ENCODE results near the gene MAPK11.
A peak's percentile ranks its signal among the peaks of the same experiment; 100 is the strongest.

MAPK11 gene

GRCh38 chr22:50255099-50255498, 15.1 kb downstream of the MAPK11 start:
- H3K4me3 Mint-ChIP-seq: no peak overlapping the region
- H3K27me3 Mint-ChIP-seq: peaks cover 3% of the 10 kb centered on the region
- H3K27ac Mint-ChIP-seq: no peak overlapping the region
- H3K4me1 Mint-ChIP-seq: peaks cover 2% of the 10 kb centered on the region
- no peaks in the 10 kb centered on the region for H3K9me3 Mint-ChIP-seq
- H3K36me3 Mint-ChIP-seq: no peaks in the 10 kb centered on the region

- Mint-ChIP-seq H3K36me3 (no peaks in the 10 kb centered on the region), H3K9me3 (no peaks in the 10 kb centered on the region), H3K4me3 (no peak overlapping the region), H3K4me1 (peaks cover 7% of the 10 kb centered on the region), H3K27me3 (peaks cover 3% of the 10 kb centered on the region), H3K27ac (no peak overlapping the region)
These were observed 16.2 kb downstream of the MAPK11 start for GRCh38 chr22:50253941-50254340.

GRCh38 chr22:50253046-50253915, 16.9 kb downstream of the MAPK11 start:
- no peaks in the 10 kb centered on the region for H3K36me3 Mint-ChIP-seq
- peaks cover 2% of the 10 kb centered on the region for H3K27me3 Mint-ChIP-seq
- peaks cover 7% of the 10 kb centered on the region for H3K4me1 Mint-ChIP-seq
- H3K4me3 Mint-ChIP-seq: no peak overlapping the region
- no peaks in the 10 kb centered on the region for H3K9me3 Mint-ChIP-seq
- no peak overlapping the region for H3K27ac Mint-ChIP-seq

GRCh38 chr22:50252082-50253045, 17.8 kb downstream of the MAPK11 start:
- H3K9me3 Mint-ChIP-seq: no peaks in the 10 kb centered on the region
- peaks cover 9% of the 10 kb centered on the region for H3K4me1 Mint-ChIP-seq
- H3K36me3 Mint-ChIP-seq: no peaks in the 10 kb centered on the region
- H3K27ac Mint-ChIP-seq: no peak overlapping the region
- peaks cover under 1% of the 10 kb centered on the region for H3K27me3 Mint-ChIP-seq
- H3K4me3 Mint-ChIP-seq: peak overlapping the region; percentile 66

GRCh38 chr22:50251477-50252081, 18.6 kb downstream of the MAPK11 start:
- no peaks in the 10 kb centered on the region for H3K9me3 Mint-ChIP-seq
- H3K27me3 Mint-ChIP-seq: no peaks in the 10 kb centered on the region
- peak overlapping the region; percentile 66 for H3K4me3 Mint-ChIP-seq
- no peak overlapping the region for H3K27ac Mint-ChIP-seq
- peaks cover 12% of the 10 kb centered on the region for H3K4me1 Mint-ChIP-seq
- peaks cover 2% of the 10 kb centered on the region for H3K36me3 Mint-ChIP-seq

GRCh38 chr22:50250555-50251476, 19.4 kb downstream of the MAPK11 start, which contains the start of gene HDAC10:
Gene HDAC10, minus strand, starts transcription at chr22:50251265. Its CDS starts 233 bp downstream, at chr22:50251032.
- H3K4me3 Mint-ChIP-seq: peak within 1 kb of the TSS; percentile 79
- H3K27me3 Mint-ChIP-seq: no peaks in the 10 kb centered on the region
- H3K4me1 Mint-ChIP-seq: peaks cover 12% of the 10 kb centered on the region
- H3K36me3 Mint-ChIP-seq: peaks cover 2% of the 10 kb centered on the region
- no peak within 1 kb of the TSS for H3K27ac Mint-ChIP-seq
- H3K9me3 Mint-ChIP-seq: no peaks in the 10 kb centered on the region

- H3K27me3 Mint-ChIP-seq: no peaks in the 10 kb centered on the region
- no peaks in the 10 kb centered on the region for H3K9me3 Mint-ChIP-seq
- peaks cover 12% of the 10 kb centered on the region for H3K4me1 Mint-ChIP-seq
- H3K36me3 Mint-ChIP-seq: peaks cover 2% of the 10 kb centered on the region
- peak overlapping the region; percentile 79 for H3K4me3 Mint-ChIP-seq
- no peak overlapping the region for H3K27ac Mint-ChIP-seq
These were observed 20.0 kb downstream of the MAPK11 start for GRCh38 chr22:50250249-50250554.

GRCh38 chr22:50249341-50250248, 20.6 kb downstream of the MAPK11 start:
- no peaks in the 10 kb centered on the region for H3K9me3 Mint-ChIP-seq
- peak overlapping the region; percentile 79 for H3K4me3 Mint-ChIP-seq
- peaks cover 16% of the 10 kb centered on the region for H3K4me1 Mint-ChIP-seq
- H3K36me3 Mint-ChIP-seq: peaks cover 5% of the 10 kb centered on the region
- H3K27ac Mint-ChIP-seq: no peak overlapping the region
- H3K27me3 Mint-ChIP-seq: no peaks in the 10 kb centered on the region

- H3K4me3 Mint-ChIP-seq: peak overlapping the region; percentile 19
- peaks cover 16% of the 10 kb centered on the region for H3K4me1 Mint-ChIP-seq
- H3K27ac Mint-ChIP-seq: no peak overlapping the region
These were observed 21.7 kb downstream of the MAPK11 start for GRCh38 chr22:50248196-50249081.

GRCh38 chr22:50247748-50248147, 22.4 kb downstream of the MAPK11 start:
- Mint-ChIP-seq H3K36me3 (peaks cover 5% of the 10 kb centered on the region), H3K27ac (no peak overlapping the region), H3K4me3 (peak overlapping the region; percentile 19)

More at GRCh38 chr22:50248196-50249081, 21.7 kb downstream of the MAPK11 start:
- peaks cover 5% of the 10 kb centered on the region for H3K36me3 Mint-ChIP-seq
- H3K9me3 Mint-ChIP-seq: no peaks in the 10 kb centered on the region
- no peaks in the 10 kb centered on the region for H3K27me3 Mint-ChIP-seq

GRCh38 chr22:50246242-50247175, 23.7 kb downstream of the MAPK11 start:
- peaks cover 23% of the 10 kb centered on the region for H3K4me1 Mint-ChIP-seq
- H3K4me3 Mint-ChIP-seq: peak overlapping the region; percentile 99
- H3K27me3 Mint-ChIP-seq: no peaks in the 10 kb centered on the region
- H3K36me3 Mint-ChIP-seq: peaks cover 5% of the 10 kb centered on the region
- no peaks in the 10 kb centered on the region for H3K9me3 Mint-ChIP-seq
- H3K27ac Mint-ChIP-seq: peak overlapping the region; percentile 30

More at GRCh38 chr22:50247748-50248147, 22.4 kb downstream of the MAPK11 start:
- Mint-ChIP-seq H3K4me1 (peaks cover 16% of the 10 kb centered on the region), H3K9me3 (no peaks in the 10 kb centered on the region), H3K27me3 (no peaks in the 10 kb centered on the region)

Data from activated naive CD4-positive, alpha-beta T cell treated with anti-CD3 and anti-CD28 coated beads, Interleukin-2, amount 50 U/mL, for 24 hours (primary cell).